Natural killer cell (primary cell): ENCODE measurements around the gene PRPF6. TPM values are rescaled to one million over a fixed set of nuclear protein-coding genes. Genes with fewer than 3 reads are reported as not detected.

Source experiments
- ATAC-seq, 3 donors: fragments of 150-1000 bp in 2 of 3; fragments of 200-7000 bp in 1 of 3; cut with Tn5 transposase; 1 replicate in 1 of 3; 2 replicates in 2 of 3; pipeline ENCODE4 v1.10.0; 2021; ENCODE audit warnings: mild to moderate bottlenecking in 2 of 3, moderate library complexity in 2 of 3
- DNase-seq, 2 donors: peaks; one replicate each; pipeline versions ENCODE4 v3.0.0 to v3.0.0-alpha.2; 2013 to 2021; ENCODE audit warnings: mixed read lengths in 1 of 2
- H3K27ac ChIP-seq: one replicate; pipeline ENCODE4 v1.5.1; 2013; ENCODE audit warnings: mild to moderate bottlenecking, low read length
- H3K27me3 ChIP-seq: one replicate; pipeline ENCODE4 v1.6.1; 2013; ENCODE audit warnings: low read length; ENCODE audit not compliant: control insufficient read depth, insufficient read depth
- H3K36me3 ChIP-seq: one replicate; pipeline ENCODE4 v1.6.1; 2013; ENCODE audit warnings: low read length; ENCODE audit not compliant: control insufficient read depth, insufficient read depth
- H3K4me1 ChIP-seq: one replicate; pipeline ENCODE4 v1.6.1; 2013; ENCODE audit warnings: low read length; ENCODE audit not compliant: control insufficient read depth, insufficient read depth
- H3K4me3 ChIP-seq: one replicate; pipeline ENCODE4 v1.5.1; 2013; ENCODE audit warnings: low read length
- H3K9me3 ChIP-seq: one replicate; pipeline ENCODE4 v1.6.1; 2013; ENCODE audit warnings: low read length; ENCODE audit not compliant: control insufficient read depth, insufficient read depth
- H3K27ac Mint-ChIP-seq, 2 donors: one replicate each; pipeline ENCODE4 v1.8.0; 2022; ENCODE audit warnings: mild to moderate bottlenecking in 2 of 2, mixed read lengths in 2 of 2, moderate library complexity in 1 of 2
- H3K27me3 Mint-ChIP-seq, 2 donors: one replicate each; pipeline ENCODE4 v1.8.0; 2022; ENCODE audit warnings: low read depth in 2 of 2, mixed read lengths in 2 of 2
- H3K36me3 Mint-ChIP-seq: one replicate; pipeline ENCODE4 v1.8.0; 2022; ENCODE audit warnings: mixed read lengths
- H3K4me1 Mint-ChIP-seq, 2 donors: one replicate each; pipeline ENCODE4 v1.8.0; 2022; ENCODE audit warnings: mixed read lengths in 2 of 2
- H3K4me3 Mint-ChIP-seq: one replicate; pipeline ENCODE4 v1.8.0; 2022; ENCODE audit warnings: mild to moderate bottlenecking, moderate library complexity, mixed read lengths
- H3K9me3 Mint-ChIP-seq, 2 donors: one replicate each; pipeline ENCODE4 v1.8.0; 2022; ENCODE audit warnings: mixed read lengths in 2 of 2
- CTCF ChIP-seq: fragments of 200-600 bp; IDR thresholded peaks from one replicate; pipeline ENCODE4 v1.8.0; 2022; ENCODE audit warnings: antibody characterized with exemption
- WGBS: methylation state at CpG from one replicate; pipeline ENCODE4 v1.1.7; 2013; ENCODE audit warnings: missing lambda C conversion rate; ENCODE audit not compliant: insufficient coverage; 5-methylcytosine and 5-hydroxymethylcytosine counted together
- intact Hi-C: fragments of 100-400 bp; cut with micrococcal nuclease; formaldehyde crosslinking; loops from one replicate; pipeline ENCODE4 v1.14.2; 2022
- total RNA-seq, 4 donors: library from RNA; stranded (reverse); fragments of 120-200 nt in 1 of 4; gene quantifications; one replicate each; pipeline versions ENCODE4 v1.2.3 to v1.2.4, GENCODE V29; 2013 to 2022

Gene PRPF6
- total RNA-seq, 3 donors from 2014 or later (not counting 1 experiment from before 2014, with no cell fraction given), result 52.7 to 63.0 (median 55.0) TPM

- 94% methylated on average over 8 of the region's 8 CpGs for WGBS
- H3K4me1 Mint-ChIP-seq, result peaks cover 11 to 39% of the 10 kb centered on the region in 2 donors
- H3K9me3 Mint-ChIP-seq, result no peaks in the 10 kb centered on the region
- no peaks in the 10 kb centered on the region for H3K36me3 Mint-ChIP-seq
- TF ChIP-seq CTCF, result no peak
- DNase-seq, result no peak
- H3K4me3 Mint-ChIP-seq, result no peak overlapping the region
- Histone ChIP-seq H3K27ac (no peak overlapping the region), H3K4me3 (no peak overlapping the region), H3K4me1 (peaks cover 40% of the 10 kb centered on the region), H3K9me3 (no peaks in the 10 kb centered on the region), H3K27me3 (no peaks in the 10 kb centered on the region), H3K36me3 (peaks cover 43% of the 10 kb centered on the region)
- H3K27ac Mint-ChIP-seq, result no peak overlapping the region
- intact Hi-C loops, result no loop called here
- no peak for ATAC-seq
- no peaks in the 10 kb centered on the region for H3K27me3 Mint-ChIP-seq
These were observed 94.0 kb downstream of the PRPF6 start for GRCh38 chr20:64074963-64075362.

GRCh38 chr20:64075556-64075955 lies 94.6 kb downstream of the PRPF6 start:
- Histone ChIP-seq H3K36me3 (peaks cover 43% of the 10 kb centered on the region), H3K4me1 (peaks cover 43% of the 10 kb centered on the region), H3K27me3 (no peaks in the 10 kb centered on the region), H3K4me3 (no peak overlapping the region), H3K27ac (no peak overlapping the region), H3K9me3 (no peaks in the 10 kb centered on the region)
- TF ChIP-seq CTCF, result no peak
- Mint-ChIP-seq H3K4me1 (peaks cover 11 to 43% of the 10 kb centered on the region in 2 donors), H3K27ac (peak overlapping the region in 1 of 2 donors; percentile 7), H3K9me3 (no peaks in the 10 kb centered on the region), H3K27me3 (no peaks in the 10 kb centered on the region), H3K4me3 (no peak overlapping the region), H3K36me3 (no peaks in the 10 kb centered on the region)
- ATAC-seq, result no peak
- WGBS, result 93% methylated on average over 12 of the region's 12 CpGs
- intact Hi-C loops, result no loop called here
- no peak for DNase-seq

- Histone ChIP-seq H3K36me3 (peaks cover 43% of the 10 kb centered on the region), H3K4me3 (peak overlapping the region; percentile 75), H3K9me3 (no peaks in the 10 kb centered on the region), H3K4me1 (peaks cover 48% of the 10 kb centered on the region), H3K27ac (peak overlapping the region; percentile 69), H3K27me3 (no peaks in the 10 kb centered on the region)
- Mint-ChIP-seq H3K36me3 (no peaks in the 10 kb centered on the region), H3K4me1 (peaks cover 11 to 43% of the 10 kb centered on the region in 2 donors), H3K9me3 (no peaks in the 10 kb centered on the region), H3K4me3 (no peak overlapping the region), H3K27me3 (no peaks in the 10 kb centered on the region), H3K27ac (peak overlapping the region; percentile 41 to 92)
- ATAC-seq, result no peak
- DNase-seq, result no peak
- 88% methylated on average over 19 of the region's 22 CpGs for WGBS
- intact Hi-C loops, result no loop called here
- TF ChIP-seq CTCF, result no peak
These were observed 95.4 kb downstream of the PRPF6 start for GRCh38 chr20:64076061-64076997.
